ENCODE measurements around the gene PLPP1. TPM values are rescaled to one million over a fixed set of nuclear protein-coding genes. Genes with fewer than 3 reads are reported as not detected.

The PLPP1 gene
- total RNA-seq, 1 donor from 2014 or later, result 38.9 TPM

DNA sequence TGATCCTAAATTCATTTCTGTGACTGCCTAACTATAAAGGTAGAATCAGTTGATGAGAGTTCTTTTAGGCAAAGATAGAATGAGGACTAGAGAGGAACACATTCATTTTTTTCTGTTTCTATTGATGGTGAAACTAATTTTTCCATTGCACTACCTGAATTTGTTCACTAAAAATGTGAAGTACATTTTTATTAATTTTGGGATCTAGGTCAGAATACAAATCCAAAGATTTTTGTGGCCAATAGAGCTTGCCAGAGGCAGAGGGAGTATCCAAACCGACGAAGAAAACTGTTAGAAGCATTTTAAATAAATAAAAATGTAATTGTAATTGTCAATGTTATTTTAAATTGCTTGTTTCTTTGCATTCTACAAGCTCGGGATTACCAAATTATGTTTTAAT is 148.9 kb downstream of the PLPP1 start:
- H3K36me3 Mint-ChIP-seq (ENCODE audit: unreplicated experiment), result peaks cover 47% of the 10 kb centered on the region
- H3K4me3 Mint-ChIP-seq (ENCODE audit: unreplicated experiment), result no peak overlapping the region
- H3K27ac Mint-ChIP-seq (ENCODE audit: unreplicated experiment), result no peak overlapping the region
- no peaks in the 10 kb centered on the region for H3K27me3 Mint-ChIP-seq (ENCODE audit: unreplicated experiment)
- peaks cover 13% of the 10 kb centered on the region for H3K9me3 Mint-ChIP-seq (ENCODE audit: unreplicated experiment)
- H3K4me1 Mint-ChIP-seq (ENCODE audit: unreplicated experiment), result no peaks in the 10 kb centered on the region
- DNase-seq (ENCODE audit: extremely low spot score, unreplicated experiment), result no peak
- TF ChIP-seq, protein P1, sequence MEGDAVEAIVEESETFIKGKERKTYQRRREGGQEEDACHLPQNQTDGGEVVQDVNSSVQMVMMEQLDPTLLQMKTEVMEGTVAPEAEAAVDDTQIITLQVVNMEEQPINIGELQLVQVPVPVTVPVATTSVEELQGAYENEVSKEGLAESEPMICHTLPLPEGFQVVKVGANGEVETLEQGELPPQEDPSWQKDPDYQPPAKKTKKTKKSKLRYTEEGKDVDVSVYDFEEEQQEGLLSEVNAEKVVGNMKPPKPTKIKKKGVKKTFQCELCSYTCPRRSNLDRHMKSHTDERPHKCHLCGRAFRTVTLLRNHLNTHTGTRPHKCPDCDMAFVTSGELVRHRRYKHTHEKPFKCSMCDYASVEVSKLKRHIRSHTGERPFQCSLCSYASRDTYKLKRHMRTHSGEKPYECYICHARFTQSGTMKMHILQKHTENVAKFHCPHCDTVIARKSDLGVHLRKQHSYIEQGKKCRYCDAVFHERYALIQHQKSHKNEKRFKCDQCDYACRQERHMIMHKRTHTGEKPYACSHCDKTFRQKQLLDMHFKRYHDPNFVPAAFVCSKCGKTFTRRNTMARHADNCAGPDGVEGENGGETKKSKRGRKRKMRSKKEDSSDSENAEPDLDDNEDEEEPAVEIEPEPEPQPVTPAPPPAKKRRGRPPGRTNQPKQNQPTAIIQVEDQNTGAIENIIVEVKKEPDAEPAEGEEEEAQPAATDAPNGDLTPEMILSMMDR (IDR thresholded peaks at IDR 0.05), result no peak

DNA sequence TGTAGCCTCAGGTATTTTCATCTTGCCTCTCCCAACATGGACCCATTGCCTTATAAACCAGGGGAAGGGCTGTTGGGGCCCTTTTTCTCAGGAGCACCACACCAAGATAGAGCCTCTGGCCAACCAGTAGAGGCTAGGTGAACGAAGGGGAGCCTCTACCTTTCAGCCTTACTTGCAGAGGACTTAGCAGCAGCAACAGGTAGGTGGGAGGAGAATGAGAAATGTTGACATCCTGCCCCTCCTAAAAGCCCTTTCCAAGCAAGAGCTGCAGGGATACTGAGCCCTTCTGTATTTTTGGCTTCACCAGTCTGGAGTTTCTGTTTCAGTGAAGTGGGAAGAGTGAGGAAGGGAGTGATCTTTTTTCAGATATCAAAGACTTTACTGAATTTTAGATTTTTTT is 149.5 kb downstream of the PLPP1 start:
- TF ChIP-seq, protein P1 (IDR thresholded peaks at IDR 0.05), result no peak
- no peak for DNase-seq (ENCODE audit: extremely low spot score, unreplicated experiment)
- Mint-ChIP-seq H3K4me1 (ENCODE audit: unreplicated experiment) (peaks cover 2% of the 10 kb centered on the region), H3K9me3 (ENCODE audit: unreplicated experiment) (peaks cover 13% of the 10 kb centered on the region), H3K27ac (ENCODE audit: unreplicated experiment) (no peak overlapping the region), H3K36me3 (ENCODE audit: unreplicated experiment) (peaks cover 47% of the 10 kb centered on the region), H3K4me3 (ENCODE audit: unreplicated experiment) (no peak overlapping the region), H3K27me3 (ENCODE audit: unreplicated experiment) (no peaks in the 10 kb centered on the region)

DNA sequence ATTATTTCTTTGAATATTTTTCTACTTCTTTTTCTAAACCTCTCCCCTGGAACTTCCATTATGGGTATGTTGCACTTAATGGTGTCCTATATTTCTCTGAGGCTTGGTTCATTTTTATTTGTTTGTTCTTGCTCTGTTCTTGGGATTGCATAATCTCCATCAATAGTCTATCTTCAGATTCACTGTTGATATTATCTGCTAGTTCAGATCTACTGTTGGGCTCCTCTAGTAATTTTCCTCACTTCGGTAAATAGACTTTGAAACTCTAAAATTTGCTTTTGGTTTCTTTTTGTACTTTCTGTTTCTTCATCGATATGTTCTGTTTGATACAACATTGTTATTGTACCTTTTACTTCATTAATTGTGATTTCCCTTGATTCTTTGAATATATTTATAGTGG is 150.7 kb downstream of the PLPP1 start:
- H3K36me3 Mint-ChIP-seq (ENCODE audit: unreplicated experiment), result peaks cover 51% of the 10 kb centered on the region
- TF ChIP-seq, protein P1 (IDR thresholded peaks at IDR 0.05), result no peak
- peaks cover 13% of the 10 kb centered on the region for H3K9me3 Mint-ChIP-seq (ENCODE audit: unreplicated experiment)
- peaks cover 2% of the 10 kb centered on the region for H3K4me1 Mint-ChIP-seq (ENCODE audit: unreplicated experiment)
- H3K27me3 Mint-ChIP-seq (ENCODE audit: unreplicated experiment), result no peaks in the 10 kb centered on the region
- no peak overlapping the region for H3K4me3 Mint-ChIP-seq (ENCODE audit: unreplicated experiment)
- DNase-seq (ENCODE audit: extremely low spot score, unreplicated experiment), result no peak
- H3K27ac Mint-ChIP-seq (ENCODE audit: unreplicated experiment), result no peak overlapping the region

DNA sequence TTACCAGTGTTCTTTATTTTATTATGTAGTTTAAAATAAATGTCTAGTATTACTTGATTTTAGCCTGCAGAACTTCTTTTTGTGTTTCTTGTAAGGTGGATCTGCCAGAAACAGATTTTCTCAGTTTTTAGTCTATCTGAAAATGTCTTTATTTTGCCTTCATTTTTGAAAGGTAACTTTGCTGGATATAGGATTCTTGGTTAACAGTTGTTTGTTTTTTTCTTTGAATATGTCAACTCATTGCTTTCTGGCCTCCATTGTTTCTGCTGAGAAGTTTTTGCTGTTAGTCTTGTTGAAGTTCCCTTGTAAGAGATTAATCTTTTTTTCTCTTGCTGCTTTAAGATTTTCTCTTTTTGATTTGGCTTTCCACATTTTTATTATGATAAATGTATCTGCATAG is 151.5 kb downstream of the PLPP1 start:
- Mint-ChIP-seq H3K27me3 (ENCODE audit: unreplicated experiment) (no peaks in the 10 kb centered on the region), H3K27ac (ENCODE audit: unreplicated experiment) (no peak overlapping the region), H3K36me3 (ENCODE audit: unreplicated experiment) (peaks cover 49% of the 10 kb centered on the region), H3K4me3 (ENCODE audit: unreplicated experiment) (no peak overlapping the region), H3K4me1 (ENCODE audit: unreplicated experiment) (peaks cover 2% of the 10 kb centered on the region), H3K9me3 (ENCODE audit: unreplicated experiment) (peaks cover 13% of the 10 kb centered on the region)
- TF ChIP-seq, protein P1 (IDR thresholded peaks at IDR 0.05), result no peak
- no peak for DNase-seq (ENCODE audit: extremely low spot score, unreplicated experiment)

DNA sequence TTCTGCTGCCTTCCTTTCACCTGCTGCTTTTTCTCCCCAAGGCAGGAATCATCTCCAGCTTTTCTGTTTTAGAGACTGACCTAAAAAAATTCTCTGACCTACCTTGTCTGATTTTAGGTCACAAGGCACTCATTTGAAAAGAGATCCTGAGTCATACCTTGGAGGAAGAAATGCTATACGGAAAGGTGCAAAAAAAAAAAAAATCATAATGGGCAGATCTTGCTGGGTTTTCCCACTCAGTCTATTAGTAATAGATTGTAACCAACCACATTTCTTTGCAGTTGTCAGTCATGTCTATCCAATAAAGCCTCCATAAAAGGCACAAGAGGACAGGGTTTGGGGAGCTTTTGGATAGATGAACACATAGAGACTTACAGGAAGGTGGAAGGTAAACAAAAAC is 157.0 kb downstream of the PLPP1 start:
- H3K27me3 Mint-ChIP-seq (ENCODE audit: unreplicated experiment), result no peaks in the 10 kb centered on the region
- TF ChIP-seq, protein P1 (IDR thresholded peaks at IDR 0.05), result no peak
- H3K4me1 Mint-ChIP-seq (ENCODE audit: unreplicated experiment), result peaks cover 2% of the 10 kb centered on the region
- peaks cover 6% of the 10 kb centered on the region for H3K9me3 Mint-ChIP-seq (ENCODE audit: unreplicated experiment)
- peaks cover 43% of the 10 kb centered on the region for H3K36me3 Mint-ChIP-seq (ENCODE audit: unreplicated experiment)
- DNase-seq (ENCODE audit: extremely low spot score, unreplicated experiment), result no peak
- no peak overlapping the region for H3K27ac Mint-ChIP-seq (ENCODE audit: unreplicated experiment)
- no peak overlapping the region for H3K4me3 Mint-ChIP-seq (ENCODE audit: unreplicated experiment)

Small RNA genes within 50 kb of the gene (microRNA-seq; reads per million reads assigned to microRNA genes)
- gene MIR5687 (ENCODE audit: unreplicated experiment), result not detected

Other genes with a start within 250 kb of the PLPP1 start
- 23.1 and 24.5 TPM in 2 replicates for gene DHX29, start 227.3 kb downstream of the PLPP1 start, total RNA-seq
- gene MTREX, start 227.0 kb downstream of the PLPP1 start, total RNA-seq, result 58.5 and 61.3 TPM in 2 replicates
- gene SLC38A9, start 177.4 kb upstream of the PLPP1 start, total RNA-seq, result 19.6 and 24.3 TPM in 2 replicates
- gene DDX4, start 203.1 kb upstream of the PLPP1 start, total RNA-seq, result not detected in 2 replicates

Measured in osteocyte (in vitro differentiated cells).